Measurements from ENCODE around the gene ZFAND3. TPM values are rescaled to one million over a fixed set of nuclear protein-coding genes. Genes with fewer than 3 reads are reported as not detected.

The ZFAND3 gene
- total RNA-seq, 1 donor from 2014 or later: 32.7 TPM

DNA sequence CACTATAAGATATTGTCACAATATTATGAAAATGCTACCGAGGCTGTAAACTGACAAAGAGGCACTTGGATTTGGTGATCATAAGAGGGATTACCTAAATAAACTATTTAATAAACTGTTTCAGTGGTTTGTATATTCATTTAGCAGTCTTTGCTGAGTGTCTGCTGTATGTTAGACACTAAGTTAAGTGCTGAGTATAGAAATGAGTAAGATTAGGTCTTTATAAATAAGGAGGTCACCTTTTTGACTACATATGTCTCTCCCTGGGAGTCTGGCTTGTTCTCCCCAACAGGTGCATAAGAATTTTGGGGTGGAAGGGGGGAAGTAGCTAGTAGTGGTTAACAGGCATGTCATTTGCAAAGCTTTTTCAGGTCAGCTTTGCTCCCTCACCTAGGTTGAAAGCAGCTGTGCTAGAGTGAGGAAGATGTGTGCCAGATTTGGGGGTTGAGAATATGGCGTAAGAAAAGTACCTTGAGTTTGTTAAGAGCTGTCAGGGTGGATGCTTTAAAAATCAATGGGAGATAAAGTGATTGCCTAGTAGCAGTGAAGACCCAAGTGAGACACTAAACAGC, 246.3 kb downstream of the ZFAND3 start:
- no peak for TF ChIP-seq CTCF (IDR thresholded peaks at IDR 0.05)
- Histone ChIP-seq H3K27ac (no peak overlapping the region), H3K27me3 (no peaks in the 10 kb centered on the region), H3K4me3 (no peak overlapping the region), H3K9me3 (no peaks in the 10 kb centered on the region), H3K36me3 (peaks cover 9 to 23% of the 10 kb centered on the region in 2 donors), H3K4me1 (no peaks in the 10 kb centered on the region)
- intact Hi-C loops (cut with DNase I): no loop called here
- DNase-seq (ENCODE audit: low spot score in 2 of 2): no peak

DNA sequence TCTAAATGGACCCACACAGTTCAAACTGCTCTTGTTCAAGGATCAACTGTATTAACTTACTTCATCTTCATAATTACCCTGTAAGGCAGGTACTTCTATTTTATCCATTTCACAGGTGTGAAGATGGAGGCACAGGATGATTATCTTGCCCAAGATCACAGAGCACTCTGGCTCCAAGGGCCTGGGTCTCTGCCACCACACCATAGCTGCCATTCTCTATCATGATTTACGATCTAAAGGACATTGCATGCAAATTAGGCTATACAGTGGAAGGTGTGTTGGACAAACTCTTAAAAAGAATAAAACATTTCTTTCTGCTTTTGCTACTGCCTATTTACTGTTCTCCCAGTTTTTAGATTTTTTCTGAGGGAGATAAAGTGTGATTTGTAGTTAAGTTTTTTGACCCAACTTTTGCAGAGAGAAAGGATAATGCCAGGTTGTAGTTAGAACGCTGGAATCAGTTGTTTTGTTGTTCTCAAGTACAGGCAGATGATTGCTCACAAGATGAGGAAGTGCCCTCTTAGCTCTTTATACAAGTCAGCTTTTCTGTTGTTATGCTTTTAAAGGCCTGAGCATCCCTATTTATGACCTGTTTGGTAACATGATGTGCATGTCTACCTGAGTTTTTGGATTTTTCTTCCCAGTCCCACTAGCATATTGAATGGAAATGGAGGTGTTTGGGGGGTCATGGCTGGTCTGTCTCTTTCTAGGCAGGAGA, 247.9 kb downstream of the ZFAND3 start:
- H3K27ac ChIP-seq: no peak overlapping the region
- peaks cover 3 to 12% of the 10 kb centered on the region in 2 donors for H3K36me3 ChIP-seq
- DNase-seq (ENCODE audit: low spot score in 2 of 2): no peak
- intact Hi-C loops (cut with DNase I): no loop called here
- no peak for TF ChIP-seq CTCF (IDR thresholded peaks at IDR 0.05)
- no peak overlapping the region for H3K4me3 ChIP-seq
- H3K27me3 ChIP-seq: no peaks in the 10 kb centered on the region
- H3K9me3 ChIP-seq: no peaks in the 10 kb centered on the region
- H3K4me1 ChIP-seq: no peaks in the 10 kb centered on the region

DNA sequence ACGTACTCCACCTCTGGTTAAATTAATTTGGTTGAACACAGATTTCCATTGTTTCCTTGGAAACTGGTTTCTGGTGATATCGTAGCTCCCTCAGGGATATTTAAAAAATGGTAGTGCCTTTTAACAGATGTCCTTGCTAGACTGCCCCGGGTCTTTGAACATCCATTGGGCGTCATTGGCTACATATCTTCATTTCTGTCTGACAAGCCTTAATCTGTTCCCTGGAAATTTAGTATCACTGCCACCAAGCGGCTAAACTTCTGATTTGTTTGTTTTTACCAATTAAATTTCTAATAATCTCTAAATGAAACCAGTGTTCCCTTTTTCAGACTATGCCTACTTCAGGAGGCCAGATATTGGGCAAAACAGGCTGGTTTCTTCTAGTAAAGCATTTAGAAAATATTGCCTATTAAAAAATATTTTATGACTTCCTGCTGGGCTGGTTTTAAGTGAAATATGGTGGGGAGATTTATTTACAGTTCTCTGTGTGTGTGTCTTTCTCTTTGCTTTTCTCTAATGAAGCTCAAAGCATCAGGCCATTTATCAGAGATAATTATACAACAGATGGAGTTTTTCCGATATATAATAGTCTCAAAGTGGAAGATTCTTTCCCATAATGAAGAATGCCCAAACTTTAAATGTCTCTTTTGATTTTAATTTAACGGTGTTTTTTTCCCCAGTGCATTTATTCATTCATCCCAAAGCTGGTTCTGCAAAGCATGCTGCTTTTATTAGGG, 249.5 kb downstream of the ZFAND3 start:
- intact Hi-C loops (cut with DNase I): no loop called here
- no peak for TF ChIP-seq CTCF (IDR thresholded peaks at IDR 0.05)
- Histone ChIP-seq H3K27ac (no peak overlapping the region), H3K9me3 (no peaks in the 10 kb centered on the region), H3K4me3 (no peak overlapping the region), H3K36me3 (no peaks in the 10 kb centered on the region), H3K4me1 (no peaks in the 10 kb centered on the region), H3K27me3 (no peaks in the 10 kb centered on the region)
- no peak for DNase-seq (ENCODE audit: low spot score in 2 of 2)

DNA sequence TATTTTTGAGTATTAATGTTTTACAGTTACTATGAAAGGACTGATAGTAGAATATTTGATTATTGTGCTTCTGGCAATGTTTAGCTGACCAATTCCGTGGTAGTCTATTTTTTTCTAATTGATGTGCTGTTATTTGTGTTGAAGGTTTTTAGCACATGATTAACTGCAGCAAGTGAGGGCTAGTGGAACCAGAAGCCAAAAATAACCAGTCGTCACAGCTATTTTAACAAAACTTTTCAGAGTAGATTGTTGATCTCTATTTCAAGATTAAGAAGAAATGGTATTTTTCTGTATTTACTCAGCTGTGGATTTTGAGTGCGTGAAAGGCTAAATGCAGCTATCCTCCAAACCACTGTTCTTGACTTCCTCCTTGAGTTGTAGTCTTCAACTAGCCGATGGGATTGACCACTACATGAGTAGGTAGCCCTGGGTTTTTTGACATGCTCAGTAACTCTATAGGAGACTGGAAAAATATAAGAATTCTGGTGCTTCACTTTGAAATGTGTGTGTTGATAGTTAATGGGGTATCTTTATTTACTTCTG, 258.0 kb downstream of the ZFAND3 start:
- H3K27me3 ChIP-seq: no peaks in the 10 kb centered on the region
- H3K4me3 ChIP-seq: no peak overlapping the region
- no peak for DNase-seq (ENCODE audit: low spot score in 2 of 2)
- H3K4me1 ChIP-seq: peaks cover 0 to 7% of the 10 kb centered on the region in 2 donors
- TF ChIP-seq CTCF (IDR thresholded peaks at IDR 0.05): no peak
- H3K36me3 ChIP-seq: no peaks in the 10 kb centered on the region
- H3K27ac ChIP-seq: no peak overlapping the region
- intact Hi-C loops (cut with DNase I): no loop called here
- no peaks in the 10 kb centered on the region for H3K9me3 ChIP-seq

GRCh38 chr6:38078671-38079070, 259.1 kb downstream of the ZFAND3 start:
- intact Hi-C loops (cut with DNase I): no loop called here
- TF ChIP-seq CTCF (IDR thresholded peaks at IDR 0.05): no peak
- H3K27me3 ChIP-seq: no peaks in the 10 kb centered on the region

More at GRCh38 chr6:38078671-38079070, 259.1 kb downstream of the ZFAND3 start:
- H3K4me1 ChIP-seq: peaks cover 0 to 7% of the 10 kb centered on the region in 2 donors
- H3K4me3 ChIP-seq: no peak overlapping the region
- no peak for DNase-seq (ENCODE audit: low spot score in 2 of 2)
- H3K27ac ChIP-seq: no peak overlapping the region
- H3K36me3 ChIP-seq: peaks cover 0 to 5% of the 10 kb centered on the region in 2 donors
- H3K9me3 ChIP-seq: no peaks in the 10 kb centered on the region

All from ascending aorta (tissue), 2 donors.